Measurements from ENCODE around the gene PPP1R1C. TPM values are rescaled to one million over a fixed set of nuclear protein-coding genes. Genes with fewer than 3 reads are reported as not detected.

PPP1R1C gene
- total and polyA plus RNA-seq, 7 donors, result 0.18 to 1.1 (median 0.31) TPM; not detected in 1

DNA sequence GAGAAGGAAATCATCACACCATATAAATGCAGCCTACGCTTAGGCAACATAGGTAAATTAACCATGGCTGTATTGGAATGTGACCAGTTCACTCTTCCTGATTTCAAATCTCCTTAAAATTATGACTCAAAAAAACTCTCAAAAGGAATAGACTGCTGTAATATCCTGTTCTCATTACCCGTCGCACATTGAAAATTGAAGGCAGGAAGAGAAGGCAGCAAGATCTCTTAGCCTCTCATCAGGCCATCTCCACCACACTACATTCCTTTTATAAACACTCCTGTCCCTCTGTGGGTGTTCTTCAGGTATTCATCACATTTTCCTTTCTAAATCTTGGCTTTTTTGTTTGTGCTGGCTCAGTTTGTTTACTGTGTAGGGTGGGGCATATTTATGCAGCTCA is 83.2 kb downstream of the PPP1R1C start:
- TF ChIP-seq, protein P1, sequence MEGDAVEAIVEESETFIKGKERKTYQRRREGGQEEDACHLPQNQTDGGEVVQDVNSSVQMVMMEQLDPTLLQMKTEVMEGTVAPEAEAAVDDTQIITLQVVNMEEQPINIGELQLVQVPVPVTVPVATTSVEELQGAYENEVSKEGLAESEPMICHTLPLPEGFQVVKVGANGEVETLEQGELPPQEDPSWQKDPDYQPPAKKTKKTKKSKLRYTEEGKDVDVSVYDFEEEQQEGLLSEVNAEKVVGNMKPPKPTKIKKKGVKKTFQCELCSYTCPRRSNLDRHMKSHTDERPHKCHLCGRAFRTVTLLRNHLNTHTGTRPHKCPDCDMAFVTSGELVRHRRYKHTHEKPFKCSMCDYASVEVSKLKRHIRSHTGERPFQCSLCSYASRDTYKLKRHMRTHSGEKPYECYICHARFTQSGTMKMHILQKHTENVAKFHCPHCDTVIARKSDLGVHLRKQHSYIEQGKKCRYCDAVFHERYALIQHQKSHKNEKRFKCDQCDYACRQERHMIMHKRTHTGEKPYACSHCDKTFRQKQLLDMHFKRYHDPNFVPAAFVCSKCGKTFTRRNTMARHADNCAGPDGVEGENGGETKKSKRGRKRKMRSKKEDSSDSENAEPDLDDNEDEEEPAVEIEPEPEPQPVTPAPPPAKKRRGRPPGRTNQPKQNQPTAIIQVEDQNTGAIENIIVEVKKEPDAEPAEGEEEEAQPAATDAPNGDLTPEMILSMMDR (IDR thresholded peaks at IDR 0.05), result no peak
- DNase-seq (no peak), ATAC-seq (no peak)
- WGBS, 3 donors, result 46 to 58% (median 50%) methylated on average over 3 of the region's 3 CpGs
- intact Hi-C loops (cut with DNase I), result no loop called here
- Histone ChIP-seq H3K27ac (no peak overlapping the region), H3K4me3 (no peak overlapping the region), H3K9me3 (no peaks in the 10 kb centered on the region), H3K27me3 (ENCODE audit: insufficient read depth in 3 of 3, low read length in 2 of 3) (no peaks in the 10 kb centered on the region), H3K36me3 (ENCODE audit: insufficient read depth in 1 of 2, low read depth in 1 of 2) (no peaks in the 10 kb centered on the region), H3K4me1 (no peaks in the 10 kb centered on the region)

DNA sequence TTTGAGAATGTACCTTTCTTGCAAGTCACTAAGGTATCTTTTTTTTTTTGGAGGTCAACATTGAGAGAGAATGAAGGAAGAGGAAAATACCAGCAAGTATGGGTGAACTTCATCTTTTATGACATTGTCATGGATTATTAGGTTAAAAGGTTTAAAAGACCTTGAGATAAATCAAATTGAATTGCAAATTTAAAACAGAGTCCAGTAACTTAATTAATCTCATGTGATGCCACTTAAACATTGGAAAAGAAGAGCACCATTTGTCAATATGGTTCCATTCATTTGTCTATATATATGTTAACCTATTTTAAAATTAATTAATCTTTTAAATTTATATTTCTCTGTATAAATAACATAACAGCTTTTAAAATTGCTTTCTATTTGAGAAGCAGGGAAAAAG is 83.8 kb downstream of the PPP1R1C start:
- intact Hi-C loops (cut with DNase I), result no loop called here
- no peaks in the 10 kb centered on the region for H3K4me1 ChIP-seq
- TF ChIP-seq, protein P1 (IDR thresholded peaks at IDR 0.05), result no peak
- H3K27ac ChIP-seq, result no peak overlapping the region
- ATAC-seq (no peak), DNase-seq (no peak)
- H3K9me3 ChIP-seq, result no peaks in the 10 kb centered on the region
- no peak overlapping the region for H3K4me3 ChIP-seq
- no peaks in the 10 kb centered on the region for H3K27me3 ChIP-seq (ENCODE audit: insufficient read depth in 3 of 3, low read length in 2 of 3)
- no peaks in the 10 kb centered on the region for H3K36me3 ChIP-seq (ENCODE audit: insufficient read depth in 1 of 2, low read depth in 1 of 2)

DNA sequence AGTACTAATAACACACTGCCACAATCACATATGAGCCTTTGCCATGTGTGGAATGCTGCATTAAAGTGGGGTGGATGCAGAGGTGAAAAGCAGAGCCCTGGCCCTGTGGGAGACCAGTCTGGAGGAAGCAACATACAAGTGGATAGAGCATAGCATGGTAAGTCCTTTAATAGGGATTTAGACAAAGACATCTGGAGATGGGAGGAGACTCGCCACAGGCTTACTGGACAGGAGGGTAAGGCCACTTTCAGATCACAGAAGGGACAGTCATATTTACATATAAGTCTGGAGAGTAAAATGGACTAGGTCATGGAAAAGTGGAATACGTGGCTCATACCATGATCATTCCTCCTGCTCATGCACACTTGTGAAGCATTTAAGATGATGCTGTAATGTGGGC is 84.3 kb downstream of the PPP1R1C start:
- no peaks in the 10 kb centered on the region for H3K9me3 ChIP-seq
- no peaks in the 10 kb centered on the region for H3K27me3 ChIP-seq (ENCODE audit: insufficient read depth in 3 of 3, low read length in 2 of 3)
- no peak overlapping the region for H3K27ac ChIP-seq
- no peaks in the 10 kb centered on the region for H3K4me1 ChIP-seq
- no peak overlapping the region for H3K4me3 ChIP-seq
- TF ChIP-seq, protein P1 (IDR thresholded peaks at IDR 0.05), result no peak
- DNase-seq (no peak), ATAC-seq (no peak)
- 93 to 98% (median 98%) methylated on average over 2 of the region's 2 CpGs for WGBS, 3 donors
- intact Hi-C loops (cut with DNase I), result no loop called here
- H3K36me3 ChIP-seq (ENCODE audit: insufficient read depth in 1 of 2, low read depth in 1 of 2), result no peaks in the 10 kb centered on the region

DNA sequence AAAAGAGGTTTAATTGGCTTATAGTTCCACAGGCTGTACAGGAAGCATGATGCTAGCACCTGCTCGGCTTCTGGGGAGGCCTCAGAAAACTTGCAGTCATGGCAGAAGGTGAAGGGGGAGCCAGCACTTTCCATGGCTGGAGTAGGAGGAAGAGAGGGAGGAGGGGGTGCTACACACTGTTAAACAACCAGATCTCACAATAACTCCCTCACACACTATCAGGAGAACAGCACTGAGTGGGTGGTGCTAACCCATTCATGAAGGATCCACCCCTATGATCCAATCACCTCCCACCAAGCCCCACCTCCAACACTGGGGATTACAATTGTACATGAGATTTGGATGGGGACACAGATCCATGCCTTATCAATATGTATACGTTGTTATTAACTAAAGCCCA is 85.1 kb downstream of the PPP1R1C start:
- no peak for DNase-seq
- Histone ChIP-seq H3K27ac (no peak overlapping the region), H3K4me1 (no peaks in the 10 kb centered on the region), H3K27me3 (ENCODE audit: insufficient read depth in 3 of 3, low read length in 2 of 3) (no peaks in the 10 kb centered on the region), H3K4me3 (no peak overlapping the region), H3K9me3 (no peaks in the 10 kb centered on the region), H3K36me3 (ENCODE audit: insufficient read depth in 1 of 2, low read depth in 1 of 2) (no peaks in the 10 kb centered on the region)
- no peak for ATAC-seq
- intact Hi-C loops (cut with DNase I), result no loop called here
- TF ChIP-seq, protein P1 (IDR thresholded peaks at IDR 0.05), result no peak
- 93 to 97% (median 96%) methylated on average over 2 of the region's 2 CpGs for WGBS, 3 donors

DNA sequence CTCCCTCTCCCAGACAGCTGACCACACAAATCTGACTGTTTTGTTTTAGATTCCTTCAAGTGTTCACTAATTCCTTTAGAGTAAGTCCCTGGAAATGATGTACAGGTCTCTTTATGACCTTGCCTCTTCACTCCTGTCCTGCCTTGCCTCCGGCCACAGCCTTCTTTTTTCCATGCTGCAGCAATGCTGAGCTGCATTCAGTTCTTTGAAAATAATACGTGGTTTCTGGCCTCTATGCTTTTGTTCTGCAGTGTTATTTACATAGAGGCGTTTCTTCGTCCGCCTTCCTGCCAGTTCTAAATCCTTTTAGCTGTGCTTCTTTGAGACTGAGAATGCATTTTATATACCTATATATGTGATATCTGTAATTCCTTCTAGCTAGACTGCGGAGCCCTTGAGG is 87.2 kb downstream of the PPP1R1C start:
- no peaks in the 10 kb centered on the region for H3K27me3 ChIP-seq (ENCODE audit: insufficient read depth in 3 of 3, low read length in 2 of 3)
- H3K4me1 ChIP-seq, result no peaks in the 10 kb centered on the region
- H3K27ac ChIP-seq, result no peak overlapping the region
- ATAC-seq (no peak), DNase-seq (no peak)
- H3K9me3 ChIP-seq, result no peaks in the 10 kb centered on the region
- H3K4me3 ChIP-seq, result no peak overlapping the region
- WGBS, 3 donors, result 88 to 90% (median 89%) methylated on average over 6 of the region's 6 CpGs
- H3K36me3 ChIP-seq (ENCODE audit: insufficient read depth in 1 of 2, low read depth in 1 of 2), result no peaks in the 10 kb centered on the region
- TF ChIP-seq, protein P1 (IDR thresholded peaks at IDR 0.05), result no peak
- intact Hi-C loops (cut with DNase I), result no loop called here
